Endothelial cell (in vitro differentiated cells): ENCODE results near the gene RIPOR1. TPM values are rescaled to one million over a fixed set of nuclear protein-coding genes. Genes with fewer than 3 reads are reported as not detected.

ENCODE experiments used
- DNase-seq: peaks from one replicate; pipeline ENCODE4 v3.0.0; 2021; ENCODE audit warnings: low spot score
- H3K27ac Mint-ChIP-seq: one replicate; pipeline ENCODE4 v1.8.0; 2021; ENCODE audit warnings: mixed read lengths, inconsistent platforms; ENCODE audit not compliant: unreplicated experiment
- H3K27me3 Mint-ChIP-seq: one replicate; pipeline ENCODE4 v1.8.0; 2021; ENCODE audit warnings: mild to moderate bottlenecking, moderate library complexity, mixed read lengths, inconsistent platforms; ENCODE audit not compliant: unreplicated experiment
- H3K36me3 Mint-ChIP-seq: one replicate; pipeline ENCODE4 v1.8.0; 2021; ENCODE audit warnings: mild to moderate bottlenecking, low read depth, mixed read lengths, inconsistent platforms; ENCODE audit not compliant: unreplicated experiment
- H3K4me1 Mint-ChIP-seq: one replicate; pipeline ENCODE4 v1.8.0; 2021; ENCODE audit warnings: mild to moderate bottlenecking, mixed read lengths, inconsistent platforms; ENCODE audit not compliant: unreplicated experiment
- H3K4me3 Mint-ChIP-seq: one replicate; pipeline ENCODE4 v1.8.0; 2021; ENCODE audit warnings: mild to moderate bottlenecking, mixed read lengths, inconsistent platforms; ENCODE audit not compliant: unreplicated experiment
- H3K9me3 Mint-ChIP-seq: one replicate; pipeline ENCODE4 v1.8.0; 2021; ENCODE audit warnings: mixed read lengths, inconsistent platforms; ENCODE audit not compliant: unreplicated experiment
- CTCF ChIP-seq: fragments of 200-600 bp; sonication (generic); IDR thresholded peaks from one replicate; pipeline ENCODE4 v1.5.0; 2021; ENCODE audit warnings: antibody characterized with exemption; ENCODE audit not compliant: unreplicated experiment
- total RNA-seq: library from RNA; stranded (reverse); fragmentation: NEBNext Ultra II Directional; extraction: Animal tissue kit (Norgen Biotek cat#: 25700); gene quantifications from one replicate; pipeline ENCODE4 v1.2.1, GENCODE V29; 2021; ENCODE audit not compliant: unreplicated experiment

The RIPOR1 gene
- total RNA-seq, 1 donor from 2014 or later, result 184 TPM

- Mint-ChIP-seq H3K9me3 (no peaks in the 10 kb centered on the region), H3K36me3 (peaks cover under 1% of the 10 kb centered on the region), H3K27ac (no peak overlapping the region), H3K4me1 (peaks cover under 1% of the 10 kb centered on the region), H3K4me3 (no peak overlapping the region), H3K27me3 (peaks cover 6% of the 10 kb centered on the region)
- no peak for TF ChIP-seq CTCF
- no peak for DNase-seq
Observed at GRCh38 chr16:67555795-67556212, 27.2 kb downstream of the RIPOR1 start.

GRCh38 chr16:67558859-67559258, 30.2 kb downstream of the RIPOR1 start:
- no peak for DNase-seq
- Mint-ChIP-seq H3K36me3 (peaks cover 7% of the 10 kb centered on the region), H3K4me1 (peaks cover 10% of the 10 kb centered on the region), H3K9me3 (no peaks in the 10 kb centered on the region), H3K27ac (no peak overlapping the region), H3K4me3 (no peak overlapping the region), H3K27me3 (peaks cover 4% of the 10 kb centered on the region)
- TF ChIP-seq CTCF, result no peak

- Mint-ChIP-seq H3K9me3 (no peaks in the 10 kb centered on the region), H3K36me3 (peaks cover 7% of the 10 kb centered on the region), H3K27me3 (peaks cover 4% of the 10 kb centered on the region), H3K27ac (no peak overlapping the region), H3K4me1 (peaks cover 19% of the 10 kb centered on the region), H3K4me3 (peak overlapping the region; percentile 87)
- TF ChIP-seq CTCF, result no peak
- DNase-seq, result no peak
Observed at GRCh38 chr16:67560827-67561342, 32.3 kb downstream of the RIPOR1 start.

- Mint-ChIP-seq H3K27ac (peak overlapping the region; percentile 77), H3K36me3 (peaks cover 7% of the 10 kb centered on the region), H3K9me3 (no peaks in the 10 kb centered on the region), H3K4me3 (peak overlapping the region; percentile 87), H3K27me3 (peaks cover 4% of the 10 kb centered on the region), H3K4me1 (peaks cover 19% of the 10 kb centered on the region)
- no peak for TF ChIP-seq CTCF
- DNase-seq, result no peak
Observed at GRCh38 chr16:67561501-67561823, 32.8 kb downstream of the RIPOR1 start.

- peaks cover 4% of the 10 kb centered on the region for H3K27me3 Mint-ChIP-seq
- peak; percentile 96 for DNase-seq
- TF ChIP-seq CTCF, result no peak
- H3K4me1 Mint-ChIP-seq, result peaks cover 19% of the 10 kb centered on the region
- no peaks in the 10 kb centered on the region for H3K9me3 Mint-ChIP-seq
- H3K36me3 Mint-ChIP-seq, result peaks cover 7% of the 10 kb centered on the region
- peak overlapping the region; percentile 77 for H3K27ac Mint-ChIP-seq
- peak overlapping the region; percentile 87 for H3K4me3 Mint-ChIP-seq
Observed at GRCh38 chr16:67561824-67562525, 33.3 kb downstream of the RIPOR1 start.
